Breast epithelium (tissue), 3 donors: ENCODE data around the gene UGT1A1.
"Not testable (repeated sequence)": the region's sequence is repeated elsewhere in the genome, so short reads cannot be mapped to it uniquely, and the experiment has no call there.

Source experiments
- POLR2A ChIP-seq: fragments of 450-650 bp; IDR thresholded peaks from one replicate; pipeline ENCODE4 v1.6.1; 2016; ENCODE audit warnings: antibody characterized with exemption, mild to moderate bottlenecking, moderate library complexity
- TF ChIP-seq, protein P1 (sequence below), 3 donors: fragments of 450-650 bp; IDR thresholded peaks; one replicate each; pipeline ENCODE4 v1.5.1; 2016 to 2017; ENCODE audit warnings: antibody characterized with exemption in 3 of 3, mild to moderate bottlenecking in 3 of 3, moderate library complexity in 3 of 3

DNA sequence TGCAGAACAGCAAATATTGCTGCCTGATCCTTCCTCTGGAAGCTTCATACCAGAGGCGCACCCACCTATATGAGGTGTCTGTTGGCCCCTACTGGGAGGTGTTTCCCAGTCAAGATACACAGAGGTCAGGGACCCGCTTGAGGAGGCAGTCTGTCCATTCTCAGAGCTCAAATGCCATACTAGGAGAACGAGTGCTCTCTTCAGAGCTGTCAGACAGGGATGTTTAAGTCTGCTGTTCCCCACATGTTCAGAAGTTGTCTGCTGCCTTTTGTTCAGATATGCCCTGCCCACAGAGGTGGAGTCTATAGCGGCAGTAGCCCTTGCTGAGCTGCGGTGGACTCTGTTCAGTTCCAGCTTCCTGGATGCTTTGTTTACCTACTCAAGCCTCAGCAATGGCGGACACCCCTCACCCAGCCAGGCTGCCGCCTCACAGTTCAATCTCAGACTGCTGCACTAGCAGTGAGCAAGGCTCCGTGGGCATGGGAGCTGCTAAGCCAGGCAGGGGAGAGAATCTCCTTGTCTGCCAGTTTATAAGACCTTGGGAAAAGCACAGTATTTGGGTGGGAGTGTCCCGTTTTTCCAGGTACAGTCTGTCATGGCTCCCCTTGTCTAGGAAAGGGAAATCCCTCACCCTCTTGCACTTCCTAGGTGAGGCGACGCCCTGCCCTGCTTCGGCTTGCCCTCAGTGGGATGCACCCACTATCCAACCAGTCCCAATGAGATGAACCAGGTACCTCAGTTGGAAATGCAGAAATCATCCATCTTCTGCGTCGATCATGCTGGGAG lies 23.0 kb upstream of the UGT1A1 start:
- not testable (repeated sequence) for TF ChIP-seq POLR2A
- TF ChIP-seq, protein P1, sequence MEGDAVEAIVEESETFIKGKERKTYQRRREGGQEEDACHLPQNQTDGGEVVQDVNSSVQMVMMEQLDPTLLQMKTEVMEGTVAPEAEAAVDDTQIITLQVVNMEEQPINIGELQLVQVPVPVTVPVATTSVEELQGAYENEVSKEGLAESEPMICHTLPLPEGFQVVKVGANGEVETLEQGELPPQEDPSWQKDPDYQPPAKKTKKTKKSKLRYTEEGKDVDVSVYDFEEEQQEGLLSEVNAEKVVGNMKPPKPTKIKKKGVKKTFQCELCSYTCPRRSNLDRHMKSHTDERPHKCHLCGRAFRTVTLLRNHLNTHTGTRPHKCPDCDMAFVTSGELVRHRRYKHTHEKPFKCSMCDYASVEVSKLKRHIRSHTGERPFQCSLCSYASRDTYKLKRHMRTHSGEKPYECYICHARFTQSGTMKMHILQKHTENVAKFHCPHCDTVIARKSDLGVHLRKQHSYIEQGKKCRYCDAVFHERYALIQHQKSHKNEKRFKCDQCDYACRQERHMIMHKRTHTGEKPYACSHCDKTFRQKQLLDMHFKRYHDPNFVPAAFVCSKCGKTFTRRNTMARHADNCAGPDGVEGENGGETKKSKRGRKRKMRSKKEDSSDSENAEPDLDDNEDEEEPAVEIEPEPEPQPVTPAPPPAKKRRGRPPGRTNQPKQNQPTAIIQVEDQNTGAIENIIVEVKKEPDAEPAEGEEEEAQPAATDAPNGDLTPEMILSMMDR (IDR thresholded peaks at IDR 0.05), result not testable (repeated sequence)
